ENCODE data around the gene MAP3K21.

Gene MAP3K21

DNA sequence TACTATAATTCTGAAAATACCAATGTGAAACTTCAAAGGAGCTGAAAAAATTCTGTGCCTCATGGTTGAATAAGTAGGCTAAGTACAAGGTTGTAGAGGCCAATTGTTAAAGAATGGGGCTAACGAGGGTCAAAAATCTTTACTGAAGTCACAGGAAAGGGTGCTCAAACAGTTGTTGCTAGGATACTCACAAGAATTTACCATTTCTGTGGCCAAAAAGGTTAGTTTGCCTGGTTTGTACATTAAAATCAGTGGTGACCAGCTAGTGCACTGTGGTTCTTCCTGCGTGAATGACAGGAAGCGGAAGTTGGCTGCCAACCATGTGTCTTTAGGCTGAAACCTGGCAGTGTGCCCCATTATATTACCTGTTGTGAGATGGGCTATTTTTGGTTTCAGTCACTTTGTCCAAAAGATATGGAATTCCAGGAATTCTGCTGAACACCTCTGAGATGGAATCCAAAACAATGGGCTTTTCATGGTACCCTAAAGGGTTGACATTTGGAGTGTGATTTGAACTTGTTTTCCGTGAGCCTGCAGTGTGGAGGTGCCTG is 13.5 kb downstream of the MAP3K21 start:
- DNase-seq (ENCODE audit: low read depth), result no peak
- TF ChIP-seq, protein P1, sequence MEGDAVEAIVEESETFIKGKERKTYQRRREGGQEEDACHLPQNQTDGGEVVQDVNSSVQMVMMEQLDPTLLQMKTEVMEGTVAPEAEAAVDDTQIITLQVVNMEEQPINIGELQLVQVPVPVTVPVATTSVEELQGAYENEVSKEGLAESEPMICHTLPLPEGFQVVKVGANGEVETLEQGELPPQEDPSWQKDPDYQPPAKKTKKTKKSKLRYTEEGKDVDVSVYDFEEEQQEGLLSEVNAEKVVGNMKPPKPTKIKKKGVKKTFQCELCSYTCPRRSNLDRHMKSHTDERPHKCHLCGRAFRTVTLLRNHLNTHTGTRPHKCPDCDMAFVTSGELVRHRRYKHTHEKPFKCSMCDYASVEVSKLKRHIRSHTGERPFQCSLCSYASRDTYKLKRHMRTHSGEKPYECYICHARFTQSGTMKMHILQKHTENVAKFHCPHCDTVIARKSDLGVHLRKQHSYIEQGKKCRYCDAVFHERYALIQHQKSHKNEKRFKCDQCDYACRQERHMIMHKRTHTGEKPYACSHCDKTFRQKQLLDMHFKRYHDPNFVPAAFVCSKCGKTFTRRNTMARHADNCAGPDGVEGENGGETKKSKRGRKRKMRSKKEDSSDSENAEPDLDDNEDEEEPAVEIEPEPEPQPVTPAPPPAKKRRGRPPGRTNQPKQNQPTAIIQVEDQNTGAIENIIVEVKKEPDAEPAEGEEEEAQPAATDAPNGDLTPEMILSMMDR (IDR thresholded peaks at IDR 0.05; ENCODE audit: low read depth, low read length, missing control alignments), result no peak
- H3K4me3 ChIP-seq (ENCODE audit: low read depth, low read length), result no peak overlapping the region

DNA sequence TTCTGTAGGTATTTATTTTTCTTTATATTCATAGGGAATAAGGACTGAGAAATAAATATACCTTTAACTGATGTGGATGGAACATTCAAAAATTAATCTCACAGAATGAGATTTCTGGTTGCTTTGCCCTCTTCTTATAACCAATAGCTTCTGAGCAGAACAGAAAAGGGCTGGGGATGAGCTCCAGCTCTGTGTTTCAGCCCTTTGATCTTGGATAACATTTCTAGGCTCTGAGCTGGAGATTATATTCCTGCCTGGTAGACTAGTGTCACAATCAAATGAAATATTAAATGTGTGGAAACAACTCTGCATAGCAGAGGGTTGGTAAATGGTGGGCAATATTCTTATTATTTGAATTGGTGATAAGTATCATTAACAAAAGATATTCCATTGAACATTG is 14.6 kb downstream of the MAP3K21 start:
- no peak for DNase-seq (ENCODE audit: low read depth)
- TF ChIP-seq, protein P1 (IDR thresholded peaks at IDR 0.05; ENCODE audit: low read depth, low read length, missing control alignments), result no peak
- H3K4me3 ChIP-seq (ENCODE audit: low read depth, low read length), result no peak overlapping the region

DNA sequence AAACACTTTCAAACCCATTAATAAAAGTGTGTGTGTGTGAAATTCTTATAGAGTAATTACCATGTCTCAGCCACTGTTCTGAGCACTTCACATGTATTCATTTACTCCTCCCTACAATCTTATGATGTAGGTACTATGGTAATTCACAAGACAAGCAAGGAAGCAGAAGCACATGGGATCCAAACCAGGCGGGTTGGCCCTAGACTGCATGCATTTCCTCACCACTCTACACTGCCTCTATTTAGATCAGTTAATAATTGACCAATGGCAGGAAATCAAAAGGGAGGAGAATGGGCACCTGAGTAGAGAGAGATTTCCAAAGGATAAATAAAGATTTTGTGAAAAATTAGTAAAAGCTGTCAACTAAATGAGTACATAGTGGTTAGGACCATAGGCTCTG is 15.7 kb downstream of the MAP3K21 start:
- no peak for DNase-seq (ENCODE audit: low read depth)
- TF ChIP-seq, protein P1 (IDR thresholded peaks at IDR 0.05; ENCODE audit: low read depth, low read length, missing control alignments), result no peak
- H3K4me3 ChIP-seq (ENCODE audit: low read depth, low read length), result no peak overlapping the region

DNA sequence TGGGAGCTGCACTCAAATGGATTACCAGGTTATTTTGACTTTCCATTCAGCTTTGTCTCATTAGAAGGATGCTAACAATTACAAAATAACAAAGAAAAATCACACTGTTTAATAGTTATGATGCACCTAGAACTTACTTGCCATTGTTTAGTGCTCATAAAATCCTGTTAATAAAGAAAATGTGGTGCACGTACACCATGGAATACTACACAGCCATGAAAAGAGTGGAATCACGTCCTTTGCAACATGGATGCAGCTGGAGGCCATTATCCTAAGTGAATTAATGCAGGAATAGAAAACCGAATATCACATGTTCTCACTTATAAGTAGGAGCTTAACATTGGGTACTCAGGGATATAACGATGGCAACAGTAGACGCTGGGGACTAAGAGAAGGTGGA is 19.8 kb downstream of the MAP3K21 start:
- TF ChIP-seq, protein P1 (IDR thresholded peaks at IDR 0.05; ENCODE audit: low read depth, low read length, missing control alignments), result no peak
- DNase-seq (ENCODE audit: low read depth), result no peak

DNA sequence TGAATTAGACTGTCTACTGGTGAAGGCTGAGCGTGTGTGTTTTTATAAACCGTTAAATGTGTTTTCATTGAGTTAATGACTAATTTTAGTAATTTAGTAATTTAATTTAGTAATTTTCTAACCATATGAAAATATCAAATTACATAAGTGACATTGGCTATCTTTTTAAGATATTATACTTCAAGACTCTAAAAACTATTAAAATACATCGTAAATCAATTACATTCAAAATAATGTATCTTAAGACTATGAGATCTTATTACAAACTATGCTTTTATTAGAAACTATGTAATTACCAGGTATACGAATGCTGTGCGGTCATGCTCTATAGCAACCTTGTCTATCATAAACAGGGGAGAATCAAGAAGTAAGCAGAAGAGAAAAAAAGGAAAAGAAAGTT is 21.6 kb downstream of the MAP3K21 start:
- TF ChIP-seq, protein P1 (IDR thresholded peaks at IDR 0.05; ENCODE audit: low read depth, low read length, missing control alignments), result no peak
- no peak overlapping the region for H3K4me3 ChIP-seq (ENCODE audit: low read depth, low read length)
- no peak for DNase-seq (ENCODE audit: low read depth)

More for the DNA sequence above, 19.8 kb downstream of the MAP3K21 start:
- no peak overlapping the region for H3K4me3 ChIP-seq (ENCODE audit: low read depth, low read length)

DNA sequence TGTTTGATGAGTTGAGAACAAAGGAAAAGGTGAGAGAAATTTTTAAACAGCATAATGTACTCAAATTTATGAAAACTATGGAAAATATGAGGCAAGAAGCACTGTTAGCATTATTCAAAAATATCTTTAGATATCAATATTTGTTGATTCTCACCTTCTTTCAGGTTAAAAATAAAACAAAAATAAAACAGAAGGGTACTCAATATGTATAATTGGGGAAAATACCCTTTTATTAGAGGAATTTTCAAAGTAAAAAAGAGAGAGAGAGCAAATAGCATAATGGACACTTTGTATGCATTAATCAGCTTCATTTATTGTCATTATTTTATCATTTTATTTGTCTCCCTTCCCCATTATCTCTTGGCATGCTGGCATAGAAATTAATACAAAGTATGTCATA is 27.5 kb downstream of the MAP3K21 start:
- TF ChIP-seq, protein P1 (IDR thresholded peaks at IDR 0.05; ENCODE audit: low read depth, low read length, missing control alignments), result no peak

More for the DNA sequence above, 27.5 kb downstream of the MAP3K21 start:
- DNase-seq (ENCODE audit: low read depth), result no peak
- H3K4me3 ChIP-seq (ENCODE audit: low read depth, low read length), result no peak overlapping the region
